WTC11 (cell line): ENCODE data around the gene FRMD5. TPM values are rescaled to one million over a fixed set of nuclear protein-coding genes. Genes with fewer than 3 reads are reported as not detected.

Experiments
- ATAC-seq: fragments of 200-7000 bp; cut with Tn5 transposase; 2 replicates; pipeline ENCODE4 v1.10.0; 2021; ENCODE audit warnings: mild to moderate bottlenecking, moderate library complexity
- CTCF ChIA-PET: fragments of 300-600 bp; sonication (Branson Sonifier 250); formaldehyde crosslinking; loops from one replicate; lab custom pipeline; 2021; ENCODE audit warnings: antibody characterized with exemption; lab: Charles Lee
- POLR2A ChIA-PET: fragments of 350-600 bp; sonication (Branson Sonifier 250); formaldehyde crosslinking; loops from one replicate; lab custom pipeline; 2021; ENCODE audit warnings: antibody characterized with exemption; lab: Charles Lee
- DNase-seq: peaks from one replicate; pipeline ENCODE4 v3.0.0; 2021; ENCODE audit warnings: low spot score
- H3K27ac Mint-ChIP-seq: 2 replicates; pipeline ENCODE4 v1.8.0; 2021; ENCODE audit warnings: mixed read lengths
- H3K27me3 Mint-ChIP-seq: 2 replicates; pipeline ENCODE4 v1.8.0; 2021; ENCODE audit warnings: low read depth, mild to moderate bottlenecking, moderate library complexity, mixed read lengths
- H3K36me3 Mint-ChIP-seq: 2 replicates; pipeline ENCODE4 v1.8.0; 2021; ENCODE audit warnings: mixed read lengths
- H3K4me1 Mint-ChIP-seq: 2 replicates; pipeline ENCODE4 v1.8.0; 2022; ENCODE audit warnings: mixed read lengths
- H3K4me3 Mint-ChIP-seq: 2 replicates; pipeline ENCODE4 v1.8.0; 2021; ENCODE audit warnings: mild to moderate bottlenecking, moderate library complexity, mixed read lengths
- H3K9me3 Mint-ChIP-seq: 2 replicates; pipeline ENCODE4 v1.8.0; 2021; ENCODE audit warnings: mixed read lengths
- CBFB ChIP-seq: sonication (generic); formaldehyde crosslinking; IDR thresholded peaks from 2 replicates; pipeline ENCODE4 v1.8.1; 2022; ENCODE audit warnings: mild to moderate bottlenecking, low read depth, missing genetic modification reagents
- CREB1 ChIP-seq: sonication (generic); formaldehyde crosslinking; IDR thresholded peaks from 2 replicates; pipeline ENCODE4 v1.8.0; 2023; ENCODE audit warnings: mild to moderate bottlenecking, missing genetic modification reagents
- EMX1 ChIP-seq: fragments of 250-450 bp; sonication (Bioruptor Pico); IDR thresholded peaks from 2 replicates; pipeline ENCODE4 v1.8.0; 2021; ENCODE audit warnings: mild to moderate bottlenecking
- FOXK1 ChIP-seq: sonication (generic); formaldehyde crosslinking; IDR thresholded peaks from 2 replicates; pipeline ENCODE4 v1.8.0; 2022; ENCODE audit warnings: mild to moderate bottlenecking, moderate library complexity, missing genetic modification reagents
- FOXP1 ChIP-seq: sonication (generic); formaldehyde crosslinking; IDR thresholded peaks from 2 replicates; pipeline ENCODE4 v1.8.0; 2022; ENCODE audit warnings: missing genetic modification reagents, mild to moderate bottlenecking, moderate library complexity, borderline replicate concordance
- HMGA2 ChIP-seq: fragments of 250-450 bp; sonication (Bioruptor Pico); IDR thresholded peaks from 2 replicates; pipeline ENCODE4 v1.4.0; 2021; ENCODE audit warnings: mild to moderate bottlenecking, moderate library complexity
- NFYB ChIP-seq: sonication (generic); formaldehyde crosslinking; conservative IDR thresholded peaks from 2 replicates; pipeline ENCODE4 v1.8.0; 2022; ENCODE audit warnings: low read depth, missing genetic modification reagents
- NR2C2 ChIP-seq: sonication (generic); formaldehyde crosslinking; IDR thresholded peaks from 2 replicates; pipeline ENCODE4 v1.8.0; 2022; ENCODE audit warnings: mild to moderate bottlenecking, missing genetic modification reagents
- NR3C1 ChIP-seq: sonication (generic); formaldehyde crosslinking; conservative IDR thresholded peaks from 2 replicates; pipeline ENCODE4 v1.8.1; 2023; ENCODE audit warnings: low read depth, mild to moderate bottlenecking, missing genetic modification reagents
- SMAD3 ChIP-seq: sonication (generic); formaldehyde crosslinking; IDR thresholded peaks from 2 replicates; pipeline ENCODE4 v1.8.0; 2022; ENCODE audit warnings: missing genetic modification reagents, mild to moderate bottlenecking, borderline replicate concordance
- ZBTB21 ChIP-seq: sonication (generic); formaldehyde crosslinking; IDR thresholded peaks from 2 replicates; pipeline ENCODE4 v1.8.1; 2023; ENCODE audit warnings: mild to moderate bottlenecking, missing genetic modification reagents, borderline replicate concordance
- ZNF416 ChIP-seq: fragments of 250-450 bp; sonication (Bioruptor Pico); IDR thresholded peaks from 2 replicates; pipeline ENCODE4 v1.9.0; 2021; ENCODE audit warnings: mild to moderate bottlenecking, inconsistent platforms
- total RNA-seq: library from RNA; stranded (reverse); gene quantifications from 3 replicates; pipeline ENCODE4 v1.2.3, GENCODE V29; 2021
- TF ChIP-seq, protein P1 (sequence below): sonication (generic); formaldehyde crosslinking; IDR thresholded peaks from 2 replicates; pipeline ENCODE4 v1.8.1; 2022; ENCODE audit warnings: mild to moderate bottlenecking, moderate library complexity, missing genetic modification reagents
- TF ChIP-seq, protein P2 (sequence below): fragments of 250-450 bp; sonication (Bioruptor Pico); IDR thresholded peaks from 2 replicates; pipeline ENCODE4 v1.9.0; 2021; ENCODE audit warnings: mild to moderate bottlenecking
- TF ChIP-seq, protein P3 (sequence below): fragments of 250-450 bp; sonication (Bioruptor Pico); conservative IDR thresholded peaks from 2 replicates; pipeline ENCODE4 v1.9.0; 2021; ENCODE audit warnings: mild to moderate bottlenecking
- TF ChIP-seq, protein P4 (sequence below): sonication (generic); formaldehyde crosslinking; IDR thresholded peaks from 2 replicates; pipeline ENCODE4 v1.8.0; 2023; ENCODE audit warnings: missing genetic modification reagents
- TF ChIP-seq, protein P5 (sequence below): sonication (generic); formaldehyde crosslinking; IDR thresholded peaks from 2 replicates; pipeline ENCODE4 v1.8.1; 2022; ENCODE audit warnings: low read depth, mild to moderate bottlenecking, moderate library complexity, missing genetic modification reagents, borderline replicate concordance

FRMD5 gene
- total RNA-seq, 1 experiment from 2014 or later, result 14.1 TPM

DNA sequence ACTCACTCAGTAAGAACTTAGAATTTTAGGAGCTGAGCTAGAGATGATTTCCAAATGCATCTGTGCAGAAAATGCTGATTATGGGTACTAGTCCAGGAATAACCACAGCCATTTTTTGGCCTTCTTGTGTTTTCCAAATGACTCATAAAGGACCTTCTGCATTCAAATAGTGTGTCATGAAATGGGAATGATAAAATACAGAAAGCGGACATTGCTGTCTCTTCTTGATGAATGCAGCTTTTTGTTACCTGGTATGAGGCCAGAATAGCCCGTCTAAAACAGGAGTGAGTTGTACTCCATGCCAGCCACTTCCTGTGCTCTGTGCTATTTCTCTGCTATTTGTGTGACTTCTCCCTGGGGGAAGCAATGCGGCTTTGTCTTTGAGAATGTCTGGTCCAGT, 20.5 kb upstream of the FRMD5 start:
- ChIA-PET CTCF (interaction anchor here (1.5 kb wide), 1 partner anchor 334 kb away, joined by 5 read pairs; no protein-coding TSS in a partner anchor), POLR2A (no interaction called here)
- Mint-ChIP-seq H3K4me1 (peaks cover 13% of the 10 kb centered on the region), H3K4me3 (no peak overlapping the region), H3K9me3 (no peaks in the 10 kb centered on the region), H3K36me3 (no peaks in the 10 kb centered on the region), H3K27ac (no peak overlapping the region), H3K27me3 (no peaks in the 10 kb centered on the region)
- DNase-seq (no peak), ATAC-seq (no peak)
- no peak for TF ChIP-seq ZBTB21 (CRISPR knock-in tag)
- TF ChIP-seq FOXK1 (CRISPR knock-in tag), result no peak
- TF ChIP-seq, protein P1, sequence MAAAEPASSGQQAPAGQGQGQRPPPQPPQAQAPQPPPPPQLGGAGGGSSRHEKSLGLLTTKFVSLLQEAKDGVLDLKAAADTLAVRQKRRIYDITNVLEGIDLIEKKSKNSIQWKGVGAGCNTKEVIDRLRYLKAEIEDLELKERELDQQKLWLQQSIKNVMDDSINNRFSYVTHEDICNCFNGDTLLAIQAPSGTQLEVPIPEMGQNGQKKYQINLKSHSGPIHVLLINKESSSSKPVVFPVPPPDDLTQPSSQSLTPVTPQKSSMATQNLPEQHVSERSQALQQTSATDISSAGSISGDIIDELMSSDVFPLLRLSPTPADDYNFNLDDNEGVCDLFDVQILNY (CRISPR knock-in tag), result no peak
- TF ChIP-seq, protein P2, sequence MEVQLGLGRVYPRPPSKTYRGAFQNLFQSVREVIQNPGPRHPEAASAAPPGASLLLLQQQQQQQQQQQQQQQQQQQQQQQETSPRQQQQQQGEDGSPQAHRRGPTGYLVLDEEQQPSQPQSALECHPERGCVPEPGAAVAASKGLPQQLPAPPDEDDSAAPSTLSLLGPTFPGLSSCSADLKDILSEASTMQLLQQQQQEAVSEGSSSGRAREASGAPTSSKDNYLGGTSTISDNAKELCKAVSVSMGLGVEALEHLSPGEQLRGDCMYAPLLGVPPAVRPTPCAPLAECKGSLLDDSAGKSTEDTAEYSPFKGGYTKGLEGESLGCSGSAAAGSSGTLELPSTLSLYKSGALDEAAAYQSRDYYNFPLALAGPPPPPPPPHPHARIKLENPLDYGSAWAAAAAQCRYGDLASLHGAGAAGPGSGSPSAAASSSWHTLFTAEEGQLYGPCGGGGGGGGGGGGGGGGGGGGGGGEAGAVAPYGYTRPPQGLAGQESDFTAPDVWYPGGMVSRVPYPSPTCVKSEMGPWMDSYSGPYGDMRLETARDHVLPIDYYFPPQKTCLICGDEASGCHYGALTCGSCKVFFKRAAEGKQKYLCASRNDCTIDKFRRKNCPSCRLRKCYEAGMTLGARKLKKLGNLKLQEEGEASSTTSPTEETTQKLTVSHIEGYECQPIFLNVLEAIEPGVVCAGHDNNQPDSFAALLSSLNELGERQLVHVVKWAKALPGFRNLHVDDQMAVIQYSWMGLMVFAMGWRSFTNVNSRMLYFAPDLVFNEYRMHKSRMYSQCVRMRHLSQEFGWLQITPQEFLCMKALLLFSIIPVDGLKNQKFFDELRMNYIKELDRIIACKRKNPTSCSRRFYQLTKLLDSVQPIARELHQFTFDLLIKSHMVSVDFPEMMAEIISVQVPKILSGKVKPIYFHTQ (CRISPR knock-in tag), result no peak
- TF ChIP-seq NFYB (CRISPR knock-in tag), result no peak
- TF ChIP-seq NR3C1 (CRISPR knock-in tag), result no peak
- TF ChIP-seq CREB1, result no peak
- no peak for TF ChIP-seq ZNF416 (CRISPR knock-in tag)
- no peak for TF ChIP-seq HMGA2 (CRISPR knock-in tag)
- TF ChIP-seq, protein P3, sequence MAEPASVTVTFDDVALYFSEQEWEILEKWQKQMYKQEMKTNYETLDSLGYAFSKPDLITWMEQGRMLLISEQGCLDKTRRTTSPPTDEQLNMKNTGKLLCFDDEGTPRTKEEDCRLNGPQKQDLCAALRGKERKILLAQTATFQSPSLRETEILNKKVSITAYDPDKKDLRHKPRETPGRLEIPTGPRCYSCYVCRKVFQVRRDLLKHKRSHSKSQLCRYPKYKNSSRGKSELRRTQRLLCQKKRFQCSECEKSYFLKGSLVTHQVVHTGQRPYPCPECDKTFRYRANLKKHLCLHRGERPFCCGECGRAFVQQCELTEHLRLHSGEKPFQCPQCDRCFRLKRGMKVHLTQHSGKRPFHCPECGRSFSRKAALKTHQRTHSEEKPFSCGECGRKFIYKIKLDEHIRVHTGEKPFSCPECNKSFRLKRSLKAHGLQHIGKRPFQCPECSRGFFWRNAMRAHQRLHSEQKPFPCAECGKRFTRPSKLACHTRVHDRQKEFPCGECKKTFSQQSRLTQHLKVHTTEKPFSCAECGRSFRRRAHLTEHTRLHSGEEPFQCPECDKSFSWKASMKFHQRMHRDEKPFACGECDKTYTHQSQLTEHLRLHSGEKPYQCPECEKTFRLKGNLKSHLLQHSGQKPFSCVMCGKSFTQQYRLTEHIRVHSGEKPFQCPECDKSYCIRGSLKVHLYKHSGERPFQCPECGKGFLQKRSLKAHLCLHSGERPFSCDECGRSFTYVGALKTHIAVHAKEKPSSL, result no peak

DNA sequence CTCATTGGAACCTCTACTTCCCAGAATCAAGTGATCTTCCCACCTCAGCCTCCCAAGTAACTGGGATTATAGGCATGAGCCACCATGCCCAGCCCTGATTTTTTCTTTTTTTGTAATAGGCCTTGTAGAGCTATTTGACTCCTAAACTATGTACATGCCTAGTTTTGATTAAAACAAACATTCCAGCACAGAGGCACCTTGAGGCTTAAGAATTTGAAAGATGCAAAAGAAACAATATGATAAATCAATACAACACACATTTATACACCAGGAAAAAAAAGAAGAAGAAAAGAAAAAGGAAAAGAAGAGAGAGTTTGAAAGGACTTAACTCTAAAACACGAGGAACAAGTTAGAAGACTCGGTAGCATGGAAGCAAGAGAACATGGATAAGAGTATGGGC, 13.9 kb upstream of the FRMD5 start:
- TF ChIP-seq, protein P4, sequence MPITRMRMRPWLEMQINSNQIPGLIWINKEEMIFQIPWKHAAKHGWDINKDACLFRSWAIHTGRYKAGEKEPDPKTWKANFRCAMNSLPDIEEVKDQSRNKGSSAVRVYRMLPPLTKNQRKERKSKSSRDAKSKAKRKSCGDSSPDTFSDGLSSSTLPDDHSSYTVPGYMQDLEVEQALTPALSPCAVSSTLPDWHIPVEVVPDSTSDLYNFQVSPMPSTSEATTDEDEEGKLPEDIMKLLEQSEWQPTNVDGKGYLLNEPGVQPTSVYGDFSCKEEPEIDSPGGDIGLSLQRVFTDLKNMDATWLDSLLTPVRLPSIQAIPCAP (CRISPR knock-in tag), result no peak
- TF ChIP-seq FOXP1 (CRISPR knock-in tag), result no peak
- TF ChIP-seq SMAD3 (CRISPR knock-in tag), result no peak
- TF ChIP-seq, protein P5, sequence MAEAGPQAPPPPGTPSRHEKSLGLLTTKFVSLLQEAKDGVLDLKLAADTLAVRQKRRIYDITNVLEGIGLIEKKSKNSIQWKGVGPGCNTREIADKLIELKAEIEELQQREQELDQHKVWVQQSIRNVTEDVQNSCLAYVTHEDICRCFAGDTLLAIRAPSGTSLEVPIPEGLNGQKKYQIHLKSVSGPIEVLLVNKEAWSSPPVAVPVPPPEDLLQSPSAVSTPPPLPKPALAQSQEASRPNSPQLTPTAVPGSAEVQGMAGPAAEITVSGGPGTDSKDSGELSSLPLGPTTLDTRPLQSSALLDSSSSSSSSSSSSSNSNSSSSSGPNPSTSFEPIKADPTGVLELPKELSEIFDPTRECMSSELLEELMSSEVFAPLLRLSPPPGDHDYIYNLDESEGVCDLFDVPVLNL, result no peak
- no peak for TF ChIP-seq EMX1 (CRISPR knock-in tag)
- TF ChIP-seq, protein P2 (CRISPR knock-in tag), result no peak
- TF ChIP-seq NR2C2 (CRISPR knock-in tag), result no peak
- no peak for TF ChIP-seq CBFB (CRISPR knock-in tag)
- Mint-ChIP-seq H3K36me3 (no peaks in the 10 kb centered on the region), H3K27me3 (no peaks in the 10 kb centered on the region), H3K4me1 (peaks cover 8% of the 10 kb centered on the region), H3K4me3 (no peak overlapping the region), H3K9me3 (no peaks in the 10 kb centered on the region), H3K27ac (no peak overlapping the region)
- ChIA-PET CTCF (interaction anchor here (1.0 kb wide), 1 partner anchor 11 kb away, joined by 3 read pairs; no protein-coding TSS in a partner anchor), POLR2A (no interaction called here)
- DNase-seq (no peak), ATAC-seq (no peak)
